Activated T-cell treated with anti-CD3 and anti-CD28 coated beads, Interleukin-2, amount 50 U/mL, for 4 hours (primary cell): Measurements from ENCODE around the gene ATMIN. TPM values are rescaled to one million over a fixed set of nuclear protein-coding genes. Genes with fewer than 3 reads are reported as not detected.
A peak's percentile ranks its signal among the peaks of the same experiment; 100 is the strongest.

Source experiments
- ATAC-seq, 2 donors: fragments of 200-7000 bp; cut with Tn5 transposase; one replicate each; pipeline ENCODE4 v1.10.0; 2021
- DNase-seq: peaks from one replicate; pipeline ENCODE4 v3.0.0-alpha.2; 2020
- H3K27me3 Mint-ChIP-seq: one replicate; pipeline ENCODE4 v1.8.0; 2021; ENCODE audit warnings: low read depth, mixed read lengths
- H3K36me3 Mint-ChIP-seq: one replicate; pipeline ENCODE4 v1.8.0; 2022; ENCODE audit warnings: mixed read lengths; ENCODE audit not compliant: insufficient read depth
- H3K4me1 Mint-ChIP-seq: one replicate; pipeline ENCODE4 v1.8.0; 2021; ENCODE audit warnings: low read depth, mixed read lengths
- H3K4me3 Mint-ChIP-seq: one replicate; pipeline ENCODE4 v1.8.0; 2021; ENCODE audit warnings: mild to moderate bottlenecking, moderate library complexity, mixed read lengths
- H3K9me3 Mint-ChIP-seq: one replicate; pipeline ENCODE4 v1.8.0; 2021; ENCODE audit warnings: mixed read lengths
- total RNA-seq, 3 donors: library from RNA; stranded (reverse); gene quantifications; one replicate each; pipeline ENCODE4 v1.2.1, GENCODE V29; 2021

Gene ATMIN
- total RNA-seq, 3 donors from 2014 or later = 27.2 to 30.2 (median 29.3) TPM

GRCh38 chr16:81070979-81071378 lies 35.3 kb downstream of the ATMIN start:
- Mint-ChIP-seq H3K27me3 (peaks cover 11% of the 10 kb centered on the region), H3K9me3 (no peaks in the 10 kb centered on the region), H3K36me3 (no peaks in the 10 kb centered on the region), H3K4me1 (peaks cover 2% of the 10 kb centered on the region), H3K4me3 (no peak overlapping the region)
- ATAC-seq = no peak
- DNase-seq = no peak

- Mint-ChIP-seq H3K36me3 (no peaks in the 10 kb centered on the region), H3K4me1 (peaks cover 2% of the 10 kb centered on the region), H3K27me3 (peaks cover 11% of the 10 kb centered on the region), H3K4me3 (no peak overlapping the region), H3K9me3 (no peaks in the 10 kb centered on the region)
- no peak for ATAC-seq
- no peak for DNase-seq
These were observed 36.2 kb downstream of the ATMIN start for GRCh38 chr16:81071805-81072204.

GRCh38 chr16:81073560-81074330 lies 38.1 kb downstream of the ATMIN start:
- Mint-ChIP-seq H3K4me1 (peaks cover 5% of the 10 kb centered on the region), H3K9me3 (no peaks in the 10 kb centered on the region), H3K27me3 (peaks cover 11% of the 10 kb centered on the region), H3K36me3 (no peaks in the 10 kb centered on the region), H3K4me3 (no peak overlapping the region)
- no peak for ATAC-seq
- DNase-seq = no peak

GRCh38 chr16:81076566-81077075 lies 41.0 kb downstream of the ATMIN start:
- DNase-seq (peak; percentile 95), ATAC-seq (peak; percentile 87 to 90)
- no peaks in the 10 kb centered on the region for H3K9me3 Mint-ChIP-seq
- H3K4me3 Mint-ChIP-seq = no peak overlapping the region
- H3K36me3 Mint-ChIP-seq = no peaks in the 10 kb centered on the region
- H3K4me1 Mint-ChIP-seq = peaks cover 5% of the 10 kb centered on the region
- H3K27me3 Mint-ChIP-seq = peaks cover 6% of the 10 kb centered on the region

- H3K36me3 Mint-ChIP-seq = no peaks in the 10 kb centered on the region
- DNase-seq (peak; percentile 96), ATAC-seq (peak; percentile 87 to 88)
- no peaks in the 10 kb centered on the region for H3K9me3 Mint-ChIP-seq
- peaks cover 5% of the 10 kb centered on the region for H3K4me1 Mint-ChIP-seq
- no peak within 1 kb of the TSS for H3K4me3 Mint-ChIP-seq
- H3K27me3 Mint-ChIP-seq = peaks cover 6% of the 10 kb centered on the region
These were observed 41.7 kb downstream of the ATMIN start, which contains the start of gene C16orf46 for GRCh38 chr16:81077076-81077940. Gene C16orf46 (minus strand): TSS chr16:81077238. CDS start chr16:81063955, 13,283 bp downstream.

- no peaks in the 10 kb centered on the region for H3K36me3 Mint-ChIP-seq
- H3K4me1 Mint-ChIP-seq = peaks cover 5% of the 10 kb centered on the region
- no peak overlapping the region for H3K4me3 Mint-ChIP-seq
- DNase-seq (no peak), ATAC-seq (no peak)
- no peaks in the 10 kb centered on the region for H3K27me3 Mint-ChIP-seq
- no peaks in the 10 kb centered on the region for H3K9me3 Mint-ChIP-seq
These were observed 44.6 kb downstream of the ATMIN start for GRCh38 chr16:81080233-81080632.

GRCh38 chr16:81081014-81081413 lies 45.4 kb downstream of the ATMIN start:
- Mint-ChIP-seq H3K36me3 (no peaks in the 10 kb centered on the region), H3K9me3 (no peaks in the 10 kb centered on the region), H3K4me3 (no peak overlapping the region), H3K4me1 (peaks cover 2% of the 10 kb centered on the region), H3K27me3 (no peaks in the 10 kb centered on the region)
- DNase-seq (no peak), ATAC-seq (no peak)

GRCh38 chr16:81088836-81089235 lies 53.2 kb downstream of the ATMIN start:
- H3K4me1 Mint-ChIP-seq = no peaks in the 10 kb centered on the region
- H3K27me3 Mint-ChIP-seq = no peaks in the 10 kb centered on the region
- H3K36me3 Mint-ChIP-seq = no peaks in the 10 kb centered on the region
- DNase-seq = no peak
- ATAC-seq = no peak
- no peak overlapping the region for H3K4me3 Mint-ChIP-seq
- no peaks in the 10 kb centered on the region for H3K9me3 Mint-ChIP-seq

GRCh38 chr16:81094771-81095251 lies 59.2 kb downstream of the ATMIN start:
- H3K4me3 Mint-ChIP-seq = peak overlapping the region; percentile 71
- H3K27me3 Mint-ChIP-seq = no peaks in the 10 kb centered on the region
- no peaks in the 10 kb centered on the region for H3K36me3 Mint-ChIP-seq
- ATAC-seq (no peak), DNase-seq (no peak)
- peaks cover 11% of the 10 kb centered on the region for H3K4me1 Mint-ChIP-seq
- no peaks in the 10 kb centered on the region for H3K9me3 Mint-ChIP-seq

GRCh38 chr16:81095653-81095952 lies 60.0 kb downstream of the ATMIN start:
- ATAC-seq = no peak
- DNase-seq = no peak
- no peaks in the 10 kb centered on the region for H3K27me3 Mint-ChIP-seq
- peaks cover 11% of the 10 kb centered on the region for H3K4me1 Mint-ChIP-seq
- no peaks in the 10 kb centered on the region for H3K9me3 Mint-ChIP-seq
- H3K36me3 Mint-ChIP-seq = no peaks in the 10 kb centered on the region
- peak overlapping the region; percentile 83 for H3K4me3 Mint-ChIP-seq

- peak; percentile 96 for DNase-seq
- Mint-ChIP-seq H3K4me3 (peak within 1 kb of the TSS; percentile 83), H3K9me3 (no peaks in the 10 kb centered on the region), H3K4me1 (peaks cover 11% of the 10 kb centered on the region), H3K27me3 (no peaks in the 10 kb centered on the region), H3K36me3 (no peaks in the 10 kb centered on the region)
- peak; percentile 98 for ATAC-seq
These were observed 60.5 kb downstream of the ATMIN start, which contains the start of gene GCSH for GRCh38 chr16:81095953-81096714. Gene GCSH (minus strand): TSS chr16:81096395. CDS start chr16:81096278, 117 bp downstream.

- H3K27me3 Mint-ChIP-seq = no peaks in the 10 kb centered on the region
- ATAC-seq (no peak), DNase-seq (no peak)
- no peaks in the 10 kb centered on the region for H3K9me3 Mint-ChIP-seq
- peak overlapping the region; percentile 83 for H3K4me3 Mint-ChIP-seq
- H3K4me1 Mint-ChIP-seq = peaks cover 11% of the 10 kb centered on the region
- H3K36me3 Mint-ChIP-seq = no peaks in the 10 kb centered on the region
These were observed 61.1 kb downstream of the ATMIN start for GRCh38 chr16:81096715-81097208.
